Lung microvascular endothelial cell (primary cell): Measurements from ENCODE around the gene NCOA6. TPM values are rescaled to one million over a fixed set of nuclear protein-coding genes. Genes with fewer than 3 reads are reported as not detected.

Source experiments
- DNase-seq, 2 donors: peaks; one replicate each; pipeline versions ENCODE4 v3.0.0 to v3.0.0-alpha.2; 2010; ENCODE audit warnings: low read depth in 2 of 2
- total RNA-seq: library from RNA; depleted of rRNA; stranded (reverse); fragments of >200 nt; gene quantifications from 2 replicates; pipeline ENCODE4 v1.2.1, GENCODE V29; 2014

NCOA6 gene
- 3.5 and 6.5 TPM in 2 replicates for total RNA-seq

DNA sequence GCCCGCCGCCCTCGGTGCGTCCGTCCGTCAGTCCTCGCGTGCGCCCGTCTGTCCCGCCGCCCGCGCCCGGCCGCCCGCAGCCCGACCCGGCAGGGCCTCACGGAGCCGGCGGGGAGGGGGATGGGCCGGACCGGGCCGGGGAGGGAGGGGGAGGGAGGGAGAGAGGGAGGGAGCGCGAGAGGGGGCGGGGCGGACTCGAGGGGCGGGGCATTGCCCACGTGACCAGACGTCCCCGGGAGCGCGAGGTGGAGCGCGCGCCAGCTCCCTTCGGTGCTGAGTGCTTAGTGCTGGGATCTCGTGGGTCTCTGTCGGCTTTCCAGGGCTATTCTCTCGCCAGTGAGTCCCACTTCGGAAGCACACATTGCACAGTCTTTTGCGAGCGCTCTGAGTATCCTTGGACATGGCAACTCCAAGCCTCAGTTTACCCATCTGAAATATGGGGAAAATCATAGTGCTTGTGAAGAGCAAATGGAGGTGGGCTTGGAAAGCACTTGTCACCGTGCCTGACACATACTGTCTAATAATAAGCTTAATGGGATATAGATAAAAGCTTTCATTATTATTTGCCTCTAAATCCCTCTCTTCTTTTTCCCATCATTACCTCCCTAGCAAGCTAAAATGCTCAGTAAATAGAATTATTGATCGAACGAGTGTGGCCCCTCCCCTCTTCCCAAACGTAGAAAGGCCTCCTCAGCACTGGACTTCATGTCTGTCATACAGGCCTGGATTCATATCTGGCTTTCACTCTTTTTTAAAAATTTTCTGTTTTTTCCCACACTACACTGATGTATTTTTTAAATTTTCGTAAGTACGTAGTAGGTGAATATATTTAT, at the start of gene NCOA6:
NCOA6 (minus strand) TSS at position 122 of the 833 bp plus-strand sequence. CDS start 43,296 bp downstream, outside the sequence.
- peak; percentile 83 to 92 for DNase-seq

GRCh38 chr20:34874094-34874654, 48.7 kb upstream of the NCOA6 start:
- DNase-seq: peak; percentile 88 to 90

GRCh38 chr20:34873583-34874093, 48.2 kb upstream of the NCOA6 start:
- DNase-seq: no peak

DNA sequence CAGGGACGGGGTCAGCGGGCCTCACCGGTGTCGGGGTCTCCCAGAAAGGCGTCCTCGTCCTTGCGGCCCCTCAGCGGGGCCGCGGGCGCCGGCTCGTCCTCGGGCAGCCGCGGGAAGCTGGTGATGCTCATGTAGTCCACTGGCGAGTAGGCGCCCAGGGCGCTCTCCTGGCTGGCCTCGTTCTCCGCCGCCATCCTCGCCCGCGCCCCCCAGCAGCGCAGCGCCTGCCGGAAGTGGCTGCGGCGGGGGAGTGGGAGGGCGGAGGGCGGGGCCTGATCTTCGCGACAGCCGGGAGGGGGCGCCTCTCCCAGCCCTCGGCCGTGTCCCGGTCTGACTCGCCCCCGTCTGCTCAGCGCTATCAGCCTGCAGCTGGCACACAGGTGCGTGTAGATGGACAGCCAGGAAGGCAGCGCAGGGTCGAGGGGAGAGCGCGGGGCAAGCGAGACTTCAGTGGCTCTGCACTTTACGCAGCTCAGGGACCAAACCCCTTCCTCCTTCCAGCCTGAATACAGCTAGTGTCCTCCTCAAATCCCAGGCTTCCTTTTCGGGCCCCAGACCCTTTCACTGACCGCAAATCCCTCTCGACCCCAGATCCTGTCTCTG, 47.3 kb upstream of the NCOA6 start, which contains the start of gene GGT7:
GGT7 (minus strand) TSS at position 235 of the 603 bp plus-strand sequence; CDS start at position 194, 41 bp downstream.
- DNase-seq: peak; percentile 57 to 82

GRCh38 chr20:34871966-34872621, 46.6 kb upstream of the NCOA6 start:
- DNase-seq: no peak

GRCh38 chr20:34871320-34871926, 46.0 kb upstream of the NCOA6 start:
- no peak for DNase-seq

- DNase-seq: no peak
Observed at GRCh38 chr20:34864216-34864615, 38.8 kb upstream of the NCOA6 start.

DNA sequence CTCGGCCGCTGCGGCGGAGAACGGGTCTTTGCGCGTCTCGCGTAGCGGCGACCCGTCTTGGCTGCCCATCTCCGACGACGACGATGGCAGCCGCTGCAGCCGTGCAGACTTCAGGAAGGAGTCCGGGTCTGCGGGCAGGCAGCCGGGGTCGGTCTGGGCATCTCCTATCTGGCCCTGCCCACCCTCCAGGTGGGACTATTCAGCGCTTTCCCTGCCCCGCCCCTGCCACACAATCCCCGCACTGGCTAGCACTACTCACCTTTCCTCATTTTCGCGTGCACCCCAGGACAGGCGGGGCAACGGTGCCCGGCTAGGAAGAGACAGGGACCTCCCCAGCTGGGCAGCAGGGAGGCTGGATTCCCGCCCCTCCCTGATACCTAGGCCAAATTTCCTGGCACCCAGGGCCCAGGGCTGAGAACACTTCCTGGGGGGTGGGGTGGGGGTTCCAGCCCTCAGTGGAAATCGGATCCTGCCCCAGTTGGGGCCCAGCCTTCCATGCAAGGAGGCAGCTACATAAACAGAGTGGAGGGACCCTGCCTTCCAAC, 38.0 kb upstream of the NCOA6 start:
- no peak for DNase-seq

- no peak for DNase-seq
Observed at GRCh38 chr20:34862724-34863123, 37.3 kb upstream of the NCOA6 start.

DNA sequence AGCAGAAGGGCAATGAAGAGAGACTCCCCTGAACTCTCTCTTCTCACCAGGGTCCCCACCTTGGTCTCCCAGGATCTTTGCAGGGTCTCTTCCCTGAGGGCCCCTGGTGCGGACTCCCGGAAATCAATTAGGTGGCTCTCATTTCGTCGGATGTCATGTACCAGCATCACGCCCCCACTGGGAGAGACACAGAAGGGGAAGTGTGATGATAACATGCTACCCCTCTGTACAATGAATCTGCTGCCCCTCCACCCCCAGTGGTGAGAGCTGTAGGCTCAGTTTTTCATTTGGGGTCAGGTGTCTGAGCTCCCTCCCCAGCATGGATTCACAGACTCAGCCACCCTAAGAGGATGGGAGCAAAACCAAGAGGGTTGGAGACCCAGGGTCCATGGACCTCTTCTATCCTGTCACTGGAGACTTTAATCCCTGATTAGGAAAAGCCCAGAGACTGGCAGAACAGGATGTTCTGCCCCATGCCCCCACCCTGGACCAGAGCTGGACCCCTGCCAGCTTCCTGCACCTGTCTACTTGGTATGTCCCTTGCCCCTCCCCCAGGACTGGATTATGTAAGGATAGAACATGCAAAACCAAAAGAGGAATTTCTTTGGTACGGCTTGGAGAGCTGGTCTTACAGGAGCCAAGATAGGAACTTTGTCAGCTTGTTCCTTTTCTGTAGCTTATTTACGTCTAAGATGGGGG, 36.1 kb upstream of the NCOA6 start:
- DNase-seq: no peak

GRCh38 chr20:34859826-34860545, 34.5 kb upstream of the NCOA6 start:
- DNase-seq: no peak

GRCh38 chr20:34859367-34859766, 33.9 kb upstream of the NCOA6 start:
- no peak for DNase-seq

DNA sequence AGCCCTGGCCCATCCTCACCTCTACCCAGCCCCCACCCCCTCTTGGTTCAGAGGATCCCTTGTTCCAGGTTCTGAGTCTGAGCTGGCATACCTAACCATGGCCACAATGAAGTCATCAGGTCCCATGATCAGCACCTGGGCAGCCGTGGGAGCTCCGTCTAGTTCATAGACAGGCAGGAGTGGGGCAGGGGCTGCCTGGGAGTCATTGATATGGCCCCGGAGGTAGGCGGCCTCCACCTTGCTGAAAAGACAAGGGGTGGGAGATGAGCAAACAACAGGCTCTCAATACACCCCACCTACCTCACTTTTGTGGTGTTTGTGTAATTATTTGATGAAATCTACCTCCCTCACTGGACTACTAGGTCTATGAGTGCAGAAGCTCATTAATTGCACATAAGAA, 26.8 kb upstream of the NCOA6 start:
- no peak for DNase-seq

- DNase-seq: no peak
Observed at GRCh38 chr20:34850969-34851368, 25.5 kb upstream of the NCOA6 start.

- no peak for DNase-seq
Observed at GRCh38 chr20:34849778-34850177, 24.3 kb upstream of the NCOA6 start.

GRCh38 chr20:34848597-34848996, 23.1 kb upstream of the NCOA6 start:
- DNase-seq: no peak

DNA sequence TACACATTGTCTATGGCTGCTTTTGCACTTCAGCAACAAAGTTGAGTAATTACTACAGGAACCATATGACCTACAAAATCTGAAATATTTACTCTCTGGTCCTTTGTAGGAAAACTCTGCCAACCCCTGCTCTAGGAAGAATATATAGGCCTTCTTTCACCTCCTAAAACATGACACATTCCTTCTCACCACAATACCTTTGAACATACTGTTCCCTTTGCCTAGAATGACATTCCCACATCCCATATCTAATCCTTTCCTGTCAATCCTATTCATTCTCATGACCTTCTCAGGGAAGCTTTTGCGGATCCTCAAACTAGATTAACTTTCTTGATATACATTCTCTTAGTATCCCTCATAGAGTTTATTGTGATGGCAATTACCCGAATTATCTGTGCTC, 18.0 kb upstream of the NCOA6 start:
- no peak for DNase-seq

DNA sequence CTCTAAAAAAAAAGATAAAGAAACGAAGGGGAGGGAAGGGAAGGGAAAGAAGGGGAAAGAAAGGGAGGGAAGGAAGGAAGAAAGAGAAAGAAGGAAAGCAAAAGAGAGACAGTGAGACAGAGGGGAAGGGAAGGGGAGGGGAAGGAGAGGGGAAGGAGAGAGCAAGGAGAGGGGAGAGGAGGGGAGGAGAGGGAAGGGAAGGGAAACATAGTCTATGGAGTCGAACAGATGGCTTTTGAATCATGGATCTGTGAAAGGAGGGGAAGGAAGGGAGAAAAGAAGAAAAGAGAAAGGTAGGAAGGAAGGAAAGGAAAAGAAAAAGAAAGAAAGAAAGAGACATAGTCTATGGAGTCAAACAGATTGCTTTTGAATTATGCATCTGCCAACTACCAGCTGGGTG, 16.7 kb upstream of the NCOA6 start:
- no peak for DNase-seq

GRCh38 chr20:34834459-34834893, 9.0 kb upstream of the NCOA6 start:
- peak; percentile 48 to 56 for DNase-seq

DNA sequence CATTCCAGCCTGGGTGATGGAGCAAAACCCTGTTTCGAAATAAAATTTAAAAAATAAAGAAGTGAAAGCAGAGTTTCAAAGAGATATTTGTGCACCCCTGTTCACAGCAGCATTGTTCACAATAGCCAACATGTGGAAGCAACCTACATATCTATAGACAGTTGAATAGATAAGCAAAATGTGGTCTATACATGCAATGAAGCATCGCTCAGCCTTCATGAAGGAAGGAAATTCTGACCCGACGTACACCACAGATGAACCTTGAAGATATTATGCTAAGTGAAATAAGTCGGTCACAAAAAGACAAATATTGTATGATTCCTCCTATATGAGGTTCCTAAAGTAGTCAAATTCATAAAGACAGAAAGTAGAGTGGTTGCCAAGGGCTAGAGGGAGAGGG, 6.5 kb upstream of the NCOA6 start:
- no peak for DNase-seq
